PC-9 (cell line): Measurements from ENCODE around the gene PSORS1C1.

ENCODE experiments used
- CTCF ChIP-seq: fragments of 200-600 bp; sonication (generic); conservative IDR thresholded peaks from 2 replicates; pipeline ENCODE4 v1.6.1; 2017; ENCODE audit warnings: mixed run types, antibody characterized with exemption, mild to moderate bottlenecking, moderate library complexity
- EZH2 ChIP-seq: fragments of 200-600 bp; sonication (generic); IDR thresholded peaks from 2 replicates; pipeline ENCODE4 v1.8.0; 2017; ENCODE audit warnings: antibody characterized with exemption, low read depth

- TF ChIP-seq EZH2 (no peak), CTCF (no peak)
Observed at GRCh38 chr6:31098449-31098938, 16.1 kb upstream of the PSORS1C1 start.
